HG03571 (cell line): ENCODE results near the gene RAB34.

ENCODE experiments used
- ATAC-seq: cut with Tn5 transposase; IDR thresholded peaks from one replicate; pipeline ENCODE4 v1.9.1; 2021; ENCODE audit not compliant: unreplicated experiment

RAB34 gene

DNA sequence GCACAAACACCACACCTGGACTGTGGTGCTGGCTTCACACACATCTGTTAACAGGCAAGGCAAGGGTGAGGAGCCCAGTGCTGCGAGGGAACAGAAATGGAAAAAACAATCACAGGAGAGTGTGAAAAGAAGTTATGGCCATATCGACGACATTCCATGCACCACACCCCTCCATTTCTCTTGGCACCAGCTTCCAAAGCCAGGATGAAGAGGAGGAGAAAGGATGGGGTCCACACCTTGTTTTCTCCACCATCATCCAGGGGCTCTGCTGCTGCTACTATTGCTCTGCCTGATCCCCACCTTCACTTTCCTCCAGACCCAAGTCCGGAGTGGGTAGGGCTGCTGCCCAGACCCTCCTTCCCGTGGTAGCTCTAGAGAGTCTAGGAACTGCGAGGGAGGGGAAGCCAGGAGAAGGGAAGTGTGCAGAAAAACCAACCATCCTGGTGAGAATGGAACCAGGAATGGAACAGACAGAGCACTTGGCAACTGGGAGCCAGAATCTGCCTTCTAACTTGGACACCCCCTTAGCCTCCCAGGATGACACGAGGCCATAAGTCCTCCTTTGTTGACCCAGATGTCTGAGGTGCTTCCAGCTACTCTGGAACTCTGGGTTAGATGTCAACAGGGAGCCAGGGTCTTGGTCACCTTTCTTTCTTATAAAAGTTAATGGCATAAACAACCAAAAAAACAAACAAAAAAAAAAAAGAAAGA is 4.8 kb downstream of the RAB34 start:
- ATAC-seq = no peak

DNA sequence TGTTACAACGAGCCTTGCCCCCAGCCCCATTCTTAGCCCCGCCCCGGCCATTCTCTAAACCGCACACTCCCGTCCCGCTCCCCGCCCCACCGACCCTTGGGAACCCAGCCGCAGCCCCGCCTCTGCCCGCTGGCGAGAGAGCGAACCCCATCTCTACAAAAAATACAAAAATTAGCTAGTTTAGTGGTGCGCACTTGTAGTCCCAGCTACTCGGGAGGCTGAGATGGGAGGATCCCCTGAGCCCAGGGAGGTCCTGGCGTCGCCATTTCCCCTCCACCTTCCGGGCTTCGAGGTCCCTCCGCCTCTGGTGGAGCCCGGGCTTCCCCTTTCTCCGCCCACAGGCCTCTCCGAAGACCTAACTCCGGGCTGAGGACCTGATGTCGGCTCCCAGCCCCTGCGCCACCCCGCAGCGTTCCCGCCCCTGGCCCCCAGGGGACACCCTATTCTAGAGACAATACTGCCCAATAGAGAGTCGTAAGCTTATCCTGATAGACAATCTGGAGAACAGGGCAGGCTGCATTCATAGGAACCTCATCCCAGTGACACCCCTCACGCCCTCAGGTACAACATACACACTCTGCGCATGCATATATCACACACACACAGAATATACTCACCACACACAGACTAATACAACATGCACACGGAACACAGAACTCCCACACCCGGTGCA is 5.5 kb downstream of the RAB34 start:
- no peak for ATAC-seq

DNA sequence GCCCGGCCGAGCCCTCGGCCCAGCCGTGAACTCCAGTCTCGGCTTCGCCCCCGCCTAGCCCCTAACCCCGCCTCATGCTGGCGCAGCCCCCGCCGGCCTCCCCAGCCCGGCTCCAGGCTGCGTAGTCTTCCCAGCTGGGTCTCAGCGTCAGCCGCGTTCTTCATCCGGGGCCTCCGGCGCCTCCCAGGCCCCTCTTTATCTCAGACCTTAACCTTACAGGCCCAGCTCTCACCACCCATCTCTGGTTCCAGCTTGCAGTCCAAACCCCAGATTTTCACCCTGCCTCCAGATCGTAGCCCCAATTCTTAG is 6.0 kb downstream of the RAB34 start, which contains the start of gene PROCA1:
Gene PROCA1, minus strand, starts transcription at position 166 of the 309 bp plus-strand sequence. CDS start 228 bp downstream, outside the sequence.
- ATAC-seq = no peak

DNA sequence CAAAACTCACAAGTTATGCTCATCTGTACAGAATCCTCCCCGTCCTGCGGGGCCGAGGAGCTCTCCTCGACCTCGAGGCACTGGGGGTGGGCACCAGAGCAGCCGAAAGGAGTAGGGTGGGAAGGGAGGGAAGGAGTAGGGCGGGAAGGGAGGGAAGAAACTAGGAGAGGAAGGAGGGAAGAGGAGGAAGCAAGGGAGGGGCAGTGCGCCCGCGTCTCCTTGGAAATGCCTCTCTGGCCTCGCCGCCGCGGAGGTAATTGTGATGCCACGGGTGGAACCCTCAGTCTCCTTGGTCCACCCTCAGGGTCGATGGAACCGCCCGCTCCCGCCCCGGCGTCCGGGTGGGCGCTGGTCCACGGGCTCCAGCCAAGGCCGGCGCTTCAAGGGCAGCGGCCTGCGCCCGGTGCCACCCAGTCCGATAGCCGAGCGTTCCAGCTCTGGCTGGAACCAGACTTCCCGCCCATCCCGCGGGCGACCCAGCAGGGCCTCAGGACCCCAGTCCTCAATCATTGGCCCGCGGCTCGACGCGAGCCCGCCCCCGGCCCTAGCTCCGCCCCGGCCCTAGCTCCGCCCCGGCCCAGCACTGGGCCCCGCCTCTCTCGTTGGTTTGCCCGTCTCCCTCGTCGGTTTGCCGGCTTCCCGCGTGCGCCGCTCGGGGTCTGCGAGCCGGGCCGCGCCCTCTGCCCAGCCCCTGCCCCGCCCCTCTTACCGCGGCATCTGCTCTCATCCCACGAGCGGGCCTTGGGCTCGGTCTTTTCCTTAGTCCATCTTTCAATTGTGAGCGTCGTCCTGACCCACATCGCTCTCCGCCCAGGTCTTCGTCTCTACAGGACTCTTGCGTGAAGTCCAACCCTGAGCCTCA is 6.6 kb downstream of the RAB34 start:
- ATAC-seq = peak; percentile 71

DNA sequence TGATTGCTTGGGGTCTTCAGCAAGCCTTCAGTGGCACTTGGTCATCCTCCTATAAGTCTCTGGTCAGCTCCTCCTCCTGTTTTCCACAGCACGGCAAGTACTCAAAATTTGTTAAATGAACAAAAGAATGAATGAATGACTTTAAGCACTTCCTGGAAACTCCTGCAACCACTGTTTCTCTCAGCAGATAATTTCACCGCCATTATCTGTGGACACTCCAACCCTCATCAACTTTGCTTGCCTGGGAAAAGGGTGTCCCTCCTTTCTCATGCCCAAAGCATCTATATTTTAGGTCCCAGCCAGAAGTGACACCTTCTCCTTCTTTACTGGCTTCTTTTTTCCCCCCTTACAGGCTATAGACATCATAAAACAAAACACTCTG is 10.3 kb downstream of the RAB34 start:
- ATAC-seq = no peak

DNA sequence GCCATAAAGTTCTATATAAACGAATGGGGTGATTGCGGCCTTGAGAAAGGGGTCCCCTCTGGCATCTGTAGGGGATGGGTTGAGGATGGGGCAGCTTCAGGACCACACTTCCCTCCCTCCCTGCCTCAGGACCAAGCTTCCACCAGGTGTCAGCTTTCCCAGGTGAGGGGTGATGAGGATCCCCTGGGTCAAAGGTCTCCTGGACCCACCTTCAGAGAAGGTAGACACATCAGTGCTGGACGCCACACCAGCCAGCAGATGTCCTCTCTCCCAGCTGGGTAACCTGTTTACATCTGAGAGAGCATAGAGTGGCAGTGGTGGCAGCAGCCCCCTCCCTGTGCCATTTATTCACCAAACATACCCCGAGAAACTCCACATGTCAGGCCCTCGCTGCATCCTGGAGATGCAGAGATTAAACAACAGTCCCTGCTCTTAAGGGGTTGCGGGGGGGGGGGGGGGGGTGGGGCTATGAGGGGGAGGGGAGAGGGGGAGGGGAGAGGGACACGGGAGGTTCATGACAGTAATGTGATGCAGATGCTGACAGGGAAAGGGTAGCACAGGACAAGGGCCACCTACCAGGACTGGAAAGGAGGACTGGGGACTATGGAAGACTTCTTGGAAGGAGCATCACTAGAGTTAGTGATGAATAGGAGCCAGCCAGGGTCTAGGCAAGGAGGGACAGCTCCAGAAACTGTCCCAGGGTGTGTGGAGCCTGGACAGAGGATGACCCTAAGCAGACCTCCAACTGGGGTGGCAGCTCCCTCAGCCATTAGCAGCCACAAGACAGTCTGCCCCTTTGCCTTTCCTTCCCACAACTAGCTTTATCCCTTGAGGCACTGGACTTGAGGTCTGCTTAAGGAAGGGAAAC is 11.0 kb downstream of the RAB34 start:
- no peak for ATAC-seq

DNA sequence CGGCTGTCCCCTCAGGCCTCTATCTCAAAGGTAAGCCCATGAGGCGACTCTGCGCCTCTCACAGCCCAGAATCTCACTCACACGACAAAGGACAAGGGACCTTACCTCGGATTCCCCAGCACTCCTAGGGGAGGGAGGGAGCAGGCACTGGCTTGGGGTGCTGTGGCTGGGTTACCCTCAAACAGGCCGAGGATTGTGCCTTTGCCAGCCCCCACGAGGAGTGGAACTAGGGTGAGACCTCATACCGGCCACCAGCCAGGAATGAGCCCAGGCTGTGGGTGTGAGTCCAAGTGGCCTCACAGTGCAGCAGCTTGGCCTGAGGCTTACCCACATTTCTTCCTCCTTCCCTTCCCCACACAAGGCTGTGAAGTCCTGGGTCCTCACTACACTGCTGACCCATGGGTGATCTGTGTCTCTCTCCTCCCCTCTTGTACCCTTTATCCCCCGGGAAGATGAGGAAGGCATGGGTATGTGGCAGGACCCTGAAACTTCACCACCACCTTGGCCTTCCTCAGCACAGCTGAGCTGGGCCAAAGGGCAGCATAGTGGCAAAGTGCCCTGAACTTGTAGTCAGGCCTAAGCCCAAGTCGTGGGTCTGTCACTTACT is 11.8 kb downstream of the RAB34 start:
- no peak for ATAC-seq

DNA sequence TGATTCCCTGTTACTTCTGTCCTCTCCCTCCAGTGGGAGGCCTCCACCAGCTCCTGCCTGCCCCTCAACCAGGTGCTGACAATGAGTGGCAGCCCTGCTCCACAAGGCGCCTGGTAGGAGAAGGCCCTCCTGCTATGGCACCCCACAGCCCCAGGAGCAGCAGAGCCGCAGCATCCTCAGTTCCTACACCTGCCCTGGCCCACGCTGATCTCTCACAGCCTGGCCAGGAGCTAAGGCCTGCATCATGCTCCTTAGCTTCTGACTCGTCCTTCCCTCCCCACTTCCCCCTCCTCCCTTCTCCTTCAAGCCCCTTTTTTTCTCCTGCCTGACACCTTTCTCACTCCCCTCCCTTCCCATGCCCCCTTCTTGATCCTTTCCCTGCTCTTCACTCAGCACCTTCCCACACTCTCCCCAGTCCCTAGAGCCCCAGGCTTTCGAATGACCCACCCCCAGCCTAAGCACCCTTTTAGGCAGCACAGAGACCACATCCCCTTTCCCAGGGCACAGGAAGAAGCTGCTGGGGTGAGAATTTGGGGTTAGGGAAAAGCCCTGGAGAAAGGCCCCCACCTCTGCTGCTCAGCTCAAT is 12.5 kb downstream of the RAB34 start:
- no peak for ATAC-seq

DNA sequence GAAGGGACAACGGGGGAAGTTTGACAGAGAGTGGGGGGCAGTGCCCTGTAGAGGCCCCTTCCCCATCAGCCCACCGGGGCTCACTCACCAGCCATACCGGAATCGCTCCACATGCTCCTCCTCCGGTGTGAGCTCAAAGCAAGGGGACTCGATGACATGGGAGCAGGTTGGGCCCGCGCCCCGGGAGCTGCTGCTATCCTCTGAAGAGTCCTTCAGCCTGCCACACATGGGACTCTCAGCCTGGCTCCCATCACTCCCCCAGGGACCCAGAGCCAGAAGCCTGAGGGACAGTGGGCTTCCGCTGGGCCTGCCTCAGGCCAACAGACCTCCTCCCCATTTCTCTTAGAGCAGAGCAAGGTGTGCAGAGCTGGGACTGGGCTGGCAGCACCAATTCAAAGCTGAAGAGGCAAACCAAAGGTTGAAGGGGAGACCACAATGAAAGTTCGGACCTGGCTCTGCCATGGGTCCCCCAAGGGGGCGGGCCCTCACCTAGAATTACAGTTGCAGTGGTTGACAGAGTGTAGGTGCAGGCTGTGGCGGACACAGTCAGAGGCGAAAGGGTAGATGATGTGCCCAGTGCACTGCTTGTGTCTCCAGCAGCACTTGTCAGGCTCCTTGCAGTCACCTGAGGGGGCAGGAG is 13.3 kb downstream of the RAB34 start:
- ATAC-seq = no peak

DNA sequence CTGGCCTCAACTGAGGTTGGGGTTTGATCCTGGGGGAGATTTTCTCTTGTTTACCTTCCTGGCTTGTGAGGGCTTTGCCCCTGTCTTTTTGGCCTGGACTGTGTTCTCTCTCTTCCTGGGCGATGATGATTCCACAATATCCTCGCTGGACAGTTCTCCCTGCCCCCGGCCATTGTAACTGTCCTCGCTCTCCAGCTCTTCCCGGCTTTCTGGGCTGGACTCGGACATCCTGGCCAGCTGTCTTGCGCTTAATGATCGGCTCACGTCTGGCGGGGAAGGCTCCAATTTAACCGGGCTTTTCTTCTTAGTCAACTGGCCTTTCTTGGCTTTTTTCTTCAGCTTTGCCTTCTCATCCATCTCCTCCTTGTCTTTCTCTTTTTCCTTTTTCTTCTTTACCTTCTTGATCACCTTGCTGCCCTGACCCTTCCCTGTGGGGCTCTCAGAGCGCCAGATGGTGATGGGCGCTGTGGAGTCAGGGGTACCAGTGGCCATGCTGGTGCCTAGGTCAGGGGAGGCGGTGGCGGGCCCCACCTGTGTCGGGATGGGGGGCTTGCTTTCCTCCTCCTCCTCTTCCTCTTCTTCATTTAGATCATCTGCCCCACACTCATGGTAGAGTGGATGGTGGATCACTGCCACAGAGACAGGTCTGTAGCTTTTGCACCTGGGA is 14.0 kb downstream of the RAB34 start:
- no peak for ATAC-seq

DNA sequence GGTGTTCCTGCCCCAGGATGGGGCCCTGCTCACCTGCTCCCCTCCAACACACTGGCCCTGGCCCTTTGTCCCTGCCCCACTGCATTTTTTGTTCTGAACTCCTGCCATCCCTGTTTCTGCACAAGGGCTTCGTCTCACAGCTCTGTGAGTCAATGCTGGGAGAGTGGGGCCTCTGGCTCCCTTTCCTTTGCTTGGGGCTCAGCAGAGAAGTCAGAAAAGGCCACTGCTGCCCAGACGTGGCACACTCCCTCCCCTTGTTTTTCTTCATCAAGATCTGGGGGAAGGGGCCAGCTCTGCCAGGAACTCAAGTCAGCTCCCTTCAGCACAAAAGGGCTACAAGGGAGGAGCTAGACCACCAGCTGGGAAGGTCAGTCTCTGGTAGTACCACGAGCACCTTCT is 14.9 kb downstream of the RAB34 start:
- no peak for ATAC-seq

DNA sequence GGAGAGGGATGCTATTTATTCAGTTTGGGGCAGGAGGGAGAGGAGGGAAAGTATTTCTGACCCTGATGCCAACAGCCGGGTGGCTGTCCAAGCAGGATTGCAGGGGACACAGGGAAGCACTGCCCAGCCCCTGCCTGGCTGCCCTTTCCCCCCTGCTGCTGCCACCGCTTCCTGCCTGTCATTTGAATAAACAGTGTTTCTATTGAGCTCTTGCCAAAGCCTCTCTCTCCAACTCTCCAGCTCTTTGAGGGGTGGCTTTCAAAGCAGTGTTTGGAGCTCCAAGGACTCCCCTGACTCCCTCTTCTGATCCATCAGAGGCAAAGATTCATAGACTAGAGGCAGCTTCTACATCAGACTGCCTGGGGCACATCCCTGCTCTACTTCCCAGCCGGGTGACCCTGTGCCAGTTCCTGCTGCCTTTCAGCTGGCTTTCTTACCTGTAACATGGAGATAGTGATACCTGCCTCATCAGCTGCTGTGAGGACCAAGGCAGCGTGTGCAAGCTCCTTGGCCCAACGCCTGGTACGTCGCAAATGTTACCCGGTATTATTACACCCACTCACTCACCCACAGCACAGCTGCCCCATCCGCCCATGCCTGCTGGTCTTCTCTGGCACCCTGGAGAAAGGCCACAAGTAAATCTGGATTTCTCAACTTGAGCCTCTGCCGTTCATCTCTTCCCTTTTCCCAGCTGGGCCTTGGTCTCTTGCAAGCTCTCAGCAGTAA is 15.5 kb downstream of the RAB34 start:
- no peak for ATAC-seq

DNA sequence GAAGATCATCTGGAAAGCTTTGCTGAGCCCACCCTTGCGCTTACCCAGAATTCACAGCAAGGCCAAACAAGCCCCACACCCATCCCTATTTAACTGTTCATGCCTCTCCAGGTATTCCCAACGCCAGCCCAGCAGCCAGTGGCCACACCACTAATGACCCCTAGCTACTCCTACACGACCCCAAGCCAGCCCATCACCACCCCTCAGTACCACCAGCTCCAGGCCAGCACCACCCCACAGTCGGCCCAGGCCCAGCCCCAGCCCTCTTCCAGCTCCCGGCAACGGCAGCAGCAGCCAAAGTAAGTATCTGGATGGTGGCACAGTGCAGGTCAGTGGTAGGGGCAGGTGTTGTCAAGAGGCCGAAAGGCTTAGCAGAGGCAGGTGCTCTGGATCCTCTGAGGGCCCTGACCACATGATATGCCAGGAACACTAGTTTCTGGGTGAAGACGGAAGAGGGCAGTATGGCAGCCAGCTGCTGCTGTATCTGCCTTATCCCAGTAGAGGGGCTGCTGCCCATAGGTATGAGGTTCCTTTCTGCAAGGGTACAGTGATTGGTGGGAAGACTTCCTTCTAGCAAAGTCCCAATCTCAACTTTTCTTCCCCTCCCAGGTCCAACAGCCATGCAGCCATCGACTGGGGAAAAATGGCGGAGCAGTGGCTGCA is 16.7 kb downstream of the RAB34 start:
- no peak for ATAC-seq

DNA sequence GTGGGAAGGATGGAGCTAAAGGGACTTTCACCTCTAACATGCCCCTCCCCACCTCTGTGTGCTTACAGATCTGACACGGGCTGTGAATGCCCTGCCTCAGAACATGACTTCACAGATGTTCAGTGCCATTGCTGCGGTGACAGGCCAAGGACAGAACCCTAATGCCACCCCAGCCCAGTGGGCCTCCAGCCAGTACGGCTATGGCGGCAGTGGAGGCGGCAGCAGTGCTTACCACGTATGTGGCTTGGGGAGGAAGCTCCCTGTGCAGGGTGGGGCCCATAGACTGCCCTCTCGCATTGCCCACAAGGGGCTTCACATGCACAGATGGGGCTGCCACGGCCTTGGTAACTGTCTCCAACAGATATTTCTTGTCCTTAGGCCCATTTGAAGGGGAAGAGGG is 17.4 kb downstream of the RAB34 start:
- no peak for ATAC-seq

DNA sequence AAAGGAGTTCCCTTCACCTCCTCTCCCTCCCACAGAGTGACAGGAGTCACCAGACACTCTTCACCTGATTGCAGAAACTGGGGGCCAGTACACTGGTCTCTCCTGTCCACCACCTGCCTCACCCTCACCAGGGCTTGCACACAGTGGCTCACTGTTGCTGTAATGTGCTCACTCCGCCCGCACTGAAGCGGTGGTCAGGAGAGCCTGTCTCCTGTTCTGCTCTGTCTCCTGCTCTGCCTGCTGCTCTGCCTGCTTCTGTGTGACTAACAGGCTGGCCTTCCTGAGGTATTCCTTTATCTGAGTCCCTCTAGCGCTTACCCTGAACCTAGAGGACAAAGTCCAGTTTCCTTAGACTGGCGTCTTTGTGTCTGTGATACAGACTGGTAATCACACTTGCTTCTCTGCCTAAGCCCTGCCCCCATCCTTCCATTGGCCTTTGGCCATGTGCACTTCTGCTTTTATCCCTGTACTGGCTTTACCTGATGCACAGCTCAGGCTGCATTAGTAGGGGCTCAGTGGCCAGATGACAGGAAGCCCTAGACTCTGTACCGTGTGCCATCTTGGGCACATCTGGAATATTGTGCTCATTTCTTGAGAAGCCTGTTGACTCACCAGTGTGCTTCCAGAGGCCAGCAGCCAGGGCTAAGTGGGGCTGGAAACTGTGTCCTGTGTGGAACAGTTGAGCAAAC is 19.3 kb downstream of the RAB34 start:
- ATAC-seq = no peak

DNA sequence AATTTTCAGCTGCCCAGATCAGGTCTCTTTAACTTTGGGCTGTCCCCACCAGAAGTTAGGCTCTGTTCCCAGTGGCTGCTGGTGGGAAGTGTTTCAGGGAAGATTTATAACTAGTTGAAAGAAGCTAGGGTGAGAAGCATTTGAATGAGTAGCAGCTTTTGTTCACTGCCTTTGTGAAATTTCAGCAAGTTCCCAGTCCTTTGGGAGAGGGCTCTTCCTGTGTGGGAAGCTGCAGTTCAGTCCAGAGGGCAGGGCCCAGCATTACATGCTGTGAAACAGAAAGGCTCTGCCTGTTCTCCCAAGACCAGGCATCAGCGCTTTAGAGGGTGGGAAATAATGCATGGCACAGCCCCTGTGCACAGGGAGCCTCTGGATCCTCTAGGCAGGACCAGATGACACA is 23.8 kb downstream of the RAB34 start:
- no peak for ATAC-seq

DNA sequence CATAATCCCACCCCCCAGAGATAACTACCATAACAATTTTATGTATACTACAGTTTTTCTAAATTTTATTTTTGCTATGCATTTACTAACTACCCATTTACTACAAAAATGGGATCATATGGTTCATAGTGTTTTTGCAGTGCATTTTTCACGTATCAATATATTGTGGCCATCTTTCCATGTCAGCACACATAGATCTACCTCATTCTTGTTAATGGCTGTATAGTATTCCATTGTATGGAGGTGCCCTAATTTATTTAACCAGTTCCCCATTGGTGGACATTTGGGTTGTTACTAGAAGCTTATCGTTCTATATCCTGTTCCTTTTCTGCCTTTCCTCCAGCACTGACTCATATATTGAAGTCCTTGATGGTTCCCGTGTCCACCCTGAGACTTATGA is 28.7 kb downstream of the RAB34 start:
- ATAC-seq = no peak
